IMR-90 (cell line): Measurements from ENCODE around the gene PSMG4.

Experiments used
- CEBPB ChIP-seq: IDR thresholded peaks from 2 replicates; pipeline ENCODE4 v1.6.1; 2012; ENCODE audit warnings: low read depth, low read length, improper control_type of control experiment
- CHD1 ChIP-seq: IDR thresholded peaks from 2 replicates; pipeline ENCODE4 v1.6.1; 2012; ENCODE audit warnings: low read depth, low read length, improper control_type of control experiment
- CTCF ChIP-seq: conservative IDR thresholded peaks from 2 replicates; pipeline ENCODE4 v1.5.1; 2012; ENCODE audit warnings: mild to moderate bottlenecking, low read depth, low read length, improper control_type of control experiment
- ELK1 ChIP-seq: fragments of 150-350 bp; IDR thresholded peaks from 2 replicates; pipeline ENCODE4 v1.6.1; 2016; ENCODE audit warnings: low read depth, mild to moderate bottlenecking, low read length, moderate library complexity, borderline replicate concordance
- MXI1 ChIP-seq: IDR thresholded peaks from 2 replicates; pipeline ENCODE4 v1.6.1; 2012; ENCODE audit warnings: low read depth, mild to moderate bottlenecking, low read length, moderate library complexity, borderline replicate concordance
- POLR2A ChIP-seq: IDR thresholded peaks from 2 replicates; pipeline ENCODE4 v1.6.1; 2012; ENCODE audit warnings: mild to moderate bottlenecking, low read depth, low read length
- RAD21 ChIP-seq: IDR thresholded peaks from 2 replicates; pipeline ENCODE4 v1.6.1; 2012; ENCODE audit warnings: low read length, improper control_type of control experiment
- RCOR1 ChIP-seq: IDR thresholded peaks from 2 replicates; pipeline ENCODE4 v1.6.1; 2012; ENCODE audit warnings: mild to moderate bottlenecking, low read length, improper control_type of control experiment; ENCODE audit not compliant: insufficient replicate concordance
- SMC3 ChIP-seq: fragments of 150-350 bp; IDR thresholded peaks from 2 replicates; pipeline ENCODE4 v1.6.1; 2016; ENCODE audit warnings: low read depth, mild to moderate bottlenecking, antibody characterized with exemption, low read length, moderate library complexity
- USF2 ChIP-seq: fragments of 150-350 bp; IDR thresholded peaks from 2 replicates; pipeline ENCODE4 v1.6.1; 2017; ENCODE audit warnings: mild to moderate bottlenecking, antibody characterized with exemption, low read length, low read depth

GRCh38 chr6:3270258-3270657 lies 11.5 kb downstream of the PSMG4 start:
- TF ChIP-seq CTCF (no peak), MXI1 (no peak), POLR2A (no peak), ELK1 (no peak), RAD21 (no peak), RCOR1 (no peak), SMC3 (no peak), CEBPB (no peak), CHD1 (no peak), USF2 (no peak)
